Measurements from ENCODE around the gene TP53. TPM values are rescaled to one million over a fixed set of nuclear protein-coding genes. Genes with fewer than 3 reads are reported as not detected.
A peak's percentile ranks its signal among the peaks of the same experiment; 100 is the strongest.

The TP53 gene
- total RNA-seq, 2 donors from 2014 or later, result 12.9 to 20.1 TPM

DNA sequence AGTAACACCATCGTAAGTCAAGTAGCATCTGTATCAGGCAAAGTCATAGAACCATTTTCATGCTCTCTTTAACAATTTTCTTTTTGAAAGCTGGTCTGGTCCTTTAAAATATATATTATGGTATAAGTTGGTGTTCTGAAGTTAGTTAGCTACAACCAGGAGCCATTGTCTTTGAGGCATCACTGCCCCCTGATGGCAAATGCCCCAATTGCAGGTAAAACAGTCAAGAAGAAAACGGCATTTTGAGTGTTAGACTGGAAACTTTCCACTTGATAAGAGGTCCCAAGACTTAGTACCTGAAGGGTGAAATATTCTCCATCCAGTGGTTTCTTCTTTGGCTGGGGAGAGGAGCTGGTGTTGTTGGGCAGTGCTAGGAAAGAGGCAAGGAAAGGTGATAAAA lies 14.1 kb downstream of the TP53 start:
- no peak overlapping the region for H3K27ac ChIP-seq
- H3K9me3 ChIP-seq, result peaks cover 0 to 6% of the 10 kb centered on the region in 2 donors
- H3K36me3 ChIP-seq, result peaks cover 65% of the 10 kb centered on the region
- no peaks in the 10 kb centered on the region for H3K4me1 ChIP-seq
- DNase-seq (ENCODE audit: low spot score), result no peak
- H3K27me3 ChIP-seq, result no peaks in the 10 kb centered on the region
- H3K4me3 ChIP-seq, result no peak overlapping the region
- TF ChIP-seq, protein P1, sequence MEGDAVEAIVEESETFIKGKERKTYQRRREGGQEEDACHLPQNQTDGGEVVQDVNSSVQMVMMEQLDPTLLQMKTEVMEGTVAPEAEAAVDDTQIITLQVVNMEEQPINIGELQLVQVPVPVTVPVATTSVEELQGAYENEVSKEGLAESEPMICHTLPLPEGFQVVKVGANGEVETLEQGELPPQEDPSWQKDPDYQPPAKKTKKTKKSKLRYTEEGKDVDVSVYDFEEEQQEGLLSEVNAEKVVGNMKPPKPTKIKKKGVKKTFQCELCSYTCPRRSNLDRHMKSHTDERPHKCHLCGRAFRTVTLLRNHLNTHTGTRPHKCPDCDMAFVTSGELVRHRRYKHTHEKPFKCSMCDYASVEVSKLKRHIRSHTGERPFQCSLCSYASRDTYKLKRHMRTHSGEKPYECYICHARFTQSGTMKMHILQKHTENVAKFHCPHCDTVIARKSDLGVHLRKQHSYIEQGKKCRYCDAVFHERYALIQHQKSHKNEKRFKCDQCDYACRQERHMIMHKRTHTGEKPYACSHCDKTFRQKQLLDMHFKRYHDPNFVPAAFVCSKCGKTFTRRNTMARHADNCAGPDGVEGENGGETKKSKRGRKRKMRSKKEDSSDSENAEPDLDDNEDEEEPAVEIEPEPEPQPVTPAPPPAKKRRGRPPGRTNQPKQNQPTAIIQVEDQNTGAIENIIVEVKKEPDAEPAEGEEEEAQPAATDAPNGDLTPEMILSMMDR (IDR thresholded peaks at IDR 0.05), result no peak

DNA sequence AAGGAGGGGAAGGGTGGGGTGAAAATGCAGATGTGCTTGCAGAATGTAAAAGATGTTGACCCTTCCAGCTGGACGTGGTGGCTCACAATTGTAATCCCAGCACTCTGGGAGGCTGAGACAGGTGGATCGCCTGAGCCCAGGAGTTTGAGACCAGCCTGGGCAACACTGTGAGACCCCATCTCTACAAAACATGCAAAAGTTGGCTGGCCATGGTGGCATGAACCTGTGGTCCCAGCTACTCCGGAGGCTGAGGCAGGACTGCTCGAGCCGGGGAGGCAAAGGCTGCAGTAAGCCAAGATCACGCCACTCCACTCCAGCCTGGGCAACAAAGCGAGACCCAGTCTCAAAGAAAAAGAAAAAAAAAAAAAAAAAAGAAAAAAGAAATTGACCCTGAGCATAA lies 18.8 kb downstream of the TP53 start:
- TF ChIP-seq, protein P1 (IDR thresholded peaks at IDR 0.05), result no peak
- Histone ChIP-seq H3K36me3 (peaks cover 40% of the 10 kb centered on the region), H3K27ac (no peak overlapping the region), H3K4me1 (no peaks in the 10 kb centered on the region), H3K4me3 (no peak overlapping the region), H3K9me3 (peaks cover 0 to 5% of the 10 kb centered on the region in 2 donors), H3K27me3 (no peaks in the 10 kb centered on the region)
- DNase-seq (ENCODE audit: low spot score), result no peak

DNA sequence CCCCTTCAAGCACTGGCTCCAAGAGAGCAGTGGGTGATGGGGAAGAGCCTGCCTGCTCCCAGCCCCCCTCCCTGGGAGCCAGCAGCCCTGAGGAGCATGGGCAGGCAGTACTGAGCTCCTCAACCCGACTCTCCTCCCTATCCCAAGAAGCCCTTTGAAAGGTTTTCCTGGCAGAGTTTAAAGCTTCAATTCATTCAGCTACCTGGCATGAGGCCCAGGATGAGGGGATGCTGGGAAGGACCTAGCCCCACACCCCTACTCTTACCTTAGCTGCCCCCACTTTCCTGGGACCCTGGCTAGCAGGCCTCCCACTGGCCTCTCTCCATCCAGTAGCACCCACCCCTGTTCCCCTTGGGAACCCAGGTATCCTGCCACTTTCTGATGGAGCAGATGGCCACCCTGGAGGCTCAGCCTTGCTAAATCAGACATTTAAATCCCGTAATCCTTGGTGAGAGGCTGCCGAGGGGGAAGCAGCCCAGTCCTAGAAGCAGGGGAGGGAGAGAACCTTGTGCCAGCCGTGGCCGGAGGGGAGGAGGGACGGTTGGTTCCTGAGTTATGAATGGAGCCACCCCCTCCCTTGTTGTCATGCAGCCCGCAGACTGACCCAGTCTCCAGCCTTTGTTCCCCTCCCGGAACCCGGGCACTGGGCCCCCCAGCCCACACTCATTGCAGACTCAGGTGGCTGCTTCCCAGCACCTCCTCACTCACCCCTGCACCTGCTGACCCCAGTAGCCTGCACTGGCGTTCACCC lies 19.5 kb downstream of the TP53 start:
- DNase-seq (ENCODE audit: low spot score), result no peak
- peaks cover 34% of the 10 kb centered on the region for H3K36me3 ChIP-seq
- H3K4me1 ChIP-seq, result no peaks in the 10 kb centered on the region
- H3K27me3 ChIP-seq, result no peaks in the 10 kb centered on the region
- H3K4me3 ChIP-seq, result no peak overlapping the region
- TF ChIP-seq, protein P1 (IDR thresholded peaks at IDR 0.05), result no peak
- H3K27ac ChIP-seq, result no peak overlapping the region
- H3K9me3 ChIP-seq, result no peaks in the 10 kb centered on the region

DNA sequence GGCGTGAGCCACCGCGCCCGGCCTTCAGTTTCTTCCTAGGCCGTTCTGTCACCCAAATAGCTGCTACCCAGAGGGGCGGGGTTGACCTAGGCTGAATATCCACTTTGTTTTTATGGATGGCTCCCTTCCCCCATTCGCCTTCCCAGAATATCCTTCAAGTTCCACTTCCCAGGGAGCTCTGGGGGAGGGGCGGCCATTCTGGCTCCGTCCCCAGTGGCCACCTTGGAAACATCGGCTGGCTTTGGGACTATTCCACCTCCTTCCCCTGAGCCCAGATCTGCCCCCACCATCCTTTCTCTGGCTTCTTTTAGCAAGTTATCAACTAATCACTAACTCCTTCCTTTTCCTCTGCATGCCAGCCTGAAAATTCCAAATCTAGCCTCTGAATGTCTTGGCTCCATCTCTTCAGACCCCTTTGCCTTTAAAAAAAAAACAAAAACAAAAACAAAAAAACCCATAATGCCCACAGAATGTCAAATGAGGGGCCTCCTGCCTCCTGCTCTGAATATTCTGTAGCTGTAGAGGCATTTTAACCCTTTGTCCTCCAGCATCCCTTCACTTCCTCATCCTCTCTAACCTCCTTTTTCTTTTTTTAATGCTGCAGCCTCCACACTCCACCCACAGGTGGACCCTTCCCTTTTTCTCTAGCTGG lies 30.2 kb downstream of the TP53 start:
- TF ChIP-seq, protein P1 (IDR thresholded peaks at IDR 0.05), result no peak
- Histone ChIP-seq H3K4me3 (no peak overlapping the region), H3K9me3 (no peaks in the 10 kb centered on the region), H3K27me3 (no peaks in the 10 kb centered on the region), H3K36me3 (no peaks in the 10 kb centered on the region), H3K4me1 (peaks cover 0 to 5% of the 10 kb centered on the region in 2 donors), H3K27ac (peak overlapping the region in 1 of 2 donors; percentile 29)
- DNase-seq (ENCODE audit: low spot score), result no peak

DNA sequence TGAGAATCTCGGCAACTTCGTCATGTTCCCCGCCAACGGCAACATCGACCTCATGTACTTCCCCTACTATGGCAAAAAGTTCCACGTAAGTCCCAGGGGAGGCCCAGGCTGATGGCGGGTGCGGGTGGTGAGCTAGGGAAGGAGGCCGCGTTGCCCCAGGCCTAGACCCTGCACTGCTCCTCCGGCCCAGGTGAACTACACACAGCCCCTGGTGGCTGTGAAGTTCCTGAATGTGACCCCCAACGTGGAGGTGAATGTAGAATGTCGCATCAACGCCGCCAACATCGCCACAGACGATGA lies 31.8 kb downstream of the TP53 start:
- no peak overlapping the region for H3K4me3 ChIP-seq
- no peaks in the 10 kb centered on the region for H3K36me3 ChIP-seq
- TF ChIP-seq, protein P1 (IDR thresholded peaks at IDR 0.05), result no peak
- peaks cover 0 to 21% of the 10 kb centered on the region in 2 donors for H3K4me1 ChIP-seq
- no peak for DNase-seq (ENCODE audit: low spot score)
- H3K27ac ChIP-seq, result no peak overlapping the region
- no peaks in the 10 kb centered on the region for H3K27me3 ChIP-seq
- H3K9me3 ChIP-seq, result no peaks in the 10 kb centered on the region
